Measurements from ENCODE around the gene ATP10B. TPM values are rescaled to one million over a fixed set of nuclear protein-coding genes. Genes with fewer than 3 reads are reported as not detected.
A peak's percentile ranks its signal among the peaks of the same experiment; 100 is the strongest.

Gene ATP10B
- total and polyA plus RNA-seq, 2 experiments from 2014 or later, result 0.03 TPM; not detected in 1

GRCh38 chr5:160524827-160525226, 327.2 kb downstream of the ATP10B start:
- no peaks in the 10 kb centered on the region for H3K4me1 ChIP-seq (ENCODE audit: low read depth)
- no peak for TF ChIP-seq CTCF (IDR thresholded peaks at IDR 0.05; ENCODE audit: low read depth, low read length)
- no peaks in the 10 kb centered on the region for H3K9me3 ChIP-seq (ENCODE audit: low read depth)
- H3K27me3 ChIP-seq, result peaks cover 90% of the 10 kb centered on the region
- H3K27ac ChIP-seq, result no peak overlapping the region
- H3K36me3 ChIP-seq, result no peaks in the 10 kb centered on the region
- no peak for DNase-seq (ENCODE audit: low read depth in 1 of 2, low spot score in 1 of 2)
- H3K4me3 ChIP-seq, result no peak overlapping the region

- Histone ChIP-seq H3K36me3 (no peaks in the 10 kb centered on the region), H3K4me3 (no peak overlapping the region), H3K27ac (no peak overlapping the region), H3K27me3 (peaks cover 93% of the 10 kb centered on the region), H3K9me3 (ENCODE audit: low read depth) (no peaks in the 10 kb centered on the region), H3K4me1 (ENCODE audit: low read depth) (no peaks in the 10 kb centered on the region)
- no peak for TF ChIP-seq CTCF (IDR thresholded peaks at IDR 0.05; ENCODE audit: low read depth, low read length)
- no peak for DNase-seq (ENCODE audit: low read depth in 1 of 2, low spot score in 1 of 2)
These were observed 328.4 kb downstream of the ATP10B start for GRCh38 chr5:160523502-160524163.

- Histone ChIP-seq H3K27ac (no peak overlapping the region), H3K4me3 (no peak overlapping the region), H3K4me1 (ENCODE audit: low read depth) (peaks cover 2% of the 10 kb centered on the region), H3K36me3 (no peaks in the 10 kb centered on the region), H3K9me3 (ENCODE audit: low read depth) (no peaks in the 10 kb centered on the region), H3K27me3 (peaks cover 76% of the 10 kb centered on the region)
- no peak for DNase-seq (ENCODE audit: low read depth in 1 of 2, low spot score in 1 of 2)
- TF ChIP-seq CTCF (IDR thresholded peaks at IDR 0.05; ENCODE audit: low read depth, low read length), result no peak
These were observed 330.7 kb downstream of the ATP10B start for GRCh38 chr5:160521392-160521663.

- no peak for TF ChIP-seq CTCF (IDR thresholded peaks at IDR 0.05; ENCODE audit: low read depth, low read length)
- Histone ChIP-seq H3K27ac (no peak overlapping the region), H3K4me1 (ENCODE audit: low read depth) (peaks cover 3% of the 10 kb centered on the region), H3K9me3 (ENCODE audit: low read depth) (no peaks in the 10 kb centered on the region), H3K4me3 (no peak overlapping the region), H3K27me3 (peaks cover 70% of the 10 kb centered on the region), H3K36me3 (no peaks in the 10 kb centered on the region)
- no peak for DNase-seq (ENCODE audit: low read depth in 1 of 2, low spot score in 1 of 2)
These were observed 331.2 kb downstream of the ATP10B start for GRCh38 chr5:160520609-160521391.

- H3K36me3 ChIP-seq, result no peaks in the 10 kb centered on the region
- DNase-seq (ENCODE audit: low read depth in 1 of 2, low spot score in 1 of 2), result peak in 1 of 2 donors; percentile 41
- H3K27ac ChIP-seq, result no peak overlapping the region
- no peaks in the 10 kb centered on the region for H3K9me3 ChIP-seq (ENCODE audit: low read depth)
- H3K27me3 ChIP-seq, result peaks cover 51% of the 10 kb centered on the region
- no peak for TF ChIP-seq CTCF (IDR thresholded peaks at IDR 0.05; ENCODE audit: low read depth, low read length)
- no peak overlapping the region for H3K4me3 ChIP-seq
- peaks cover 3% of the 10 kb centered on the region for H3K4me1 ChIP-seq (ENCODE audit: low read depth)
These were observed 335.1 kb downstream of the ATP10B start for GRCh38 chr5:160516696-160517530.

All from cardiac muscle cell (in vitro differentiated cells and primary cell).